Colonic mucosa (tissue), 4 donors: ENCODE data around the gene ZCCHC7. TPM values are rescaled to one million over a fixed set of nuclear protein-coding genes. Genes with fewer than 3 reads are reported as not detected.

Experiments
- DNase-seq: peaks from one replicate; pipeline ENCODE4 v3.0.0-alpha.2; 2020
- H3K27ac ChIP-seq: fragments of 200-600 bp; one replicate; pipeline ENCODE4 v1.8.0; 2021
- H3K27me3 ChIP-seq: fragments of 200-600 bp; one replicate; pipeline ENCODE4 v1.8.0; 2021
- H3K36me3 ChIP-seq: fragments of 200-600 bp; one replicate; pipeline ENCODE4 v1.8.0; 2021
- H3K4me1 ChIP-seq: fragments of 200-600 bp; one replicate; pipeline ENCODE4 v1.8.0; 2021; ENCODE audit warnings: mild to moderate bottlenecking
- H3K4me3 ChIP-seq: fragments of 200-600 bp; one replicate; pipeline ENCODE4 v1.8.0; 2021
- H3K9ac ChIP-seq, 2 donors: one replicate each; pipeline ENCODE4 v1.7.0; 2013; ENCODE audit warnings: control low read depth in 2 of 2, low read depth in 2 of 2, low read length in 2 of 2
- H3K9me3 ChIP-seq: fragments of 200-600 bp; one replicate; pipeline ENCODE4 v1.8.0; 2021
- CTCF ChIP-seq: fragments of 200-600 bp; IDR thresholded peaks from one replicate; pipeline ENCODE4 v1.8.0; 2022; ENCODE audit warnings: antibody characterized with exemption, mild to moderate bottlenecking
- intact Hi-C: fragments of 100-400 bp; cut with DNase I; formaldehyde crosslinking; loops from one replicate; pipeline ENCODE4 v1.14.1; 2022
- total RNA-seq, 2 donors: library from RNA; stranded (reverse); fragmentation: NEBNext Ultra II Directional in 1 of 2; extraction: Animal tissue kit (Norgen Biotek cat#: 25700) in 1 of 2; gene quantifications; one replicate each; pipeline ENCODE4 v1.2.1, GENCODE V29; 2021
- donor health status: healthy.
- donor health status: DM: no; HTN: no; CAD: no.
- donor health status: DM: no; HTN: no; CAD: no.

Gene ZCCHC7
- total RNA-seq, 2 donors from 2014 or later = 14.6 to 15.9 TPM

- no peak overlapping the region for H3K27ac ChIP-seq
- H3K27me3 ChIP-seq = no peaks in the 10 kb centered on the region
- TF ChIP-seq CTCF = no peak
- no peaks in the 10 kb centered on the region for H3K36me3 ChIP-seq
- intact Hi-C loops = no loop called here
- H3K4me1 ChIP-seq = no peaks in the 10 kb centered on the region
- no peaks in the 10 kb centered on the region for H3K9me3 ChIP-seq
- H3K4me3 ChIP-seq = no peak overlapping the region
- no peak overlapping the region for H3K9ac ChIP-seq
- no peak for DNase-seq
Measured at GRCh38 chr9:37342493-37342892, 222.1 kb downstream of the ZCCHC7 start.

DNA sequence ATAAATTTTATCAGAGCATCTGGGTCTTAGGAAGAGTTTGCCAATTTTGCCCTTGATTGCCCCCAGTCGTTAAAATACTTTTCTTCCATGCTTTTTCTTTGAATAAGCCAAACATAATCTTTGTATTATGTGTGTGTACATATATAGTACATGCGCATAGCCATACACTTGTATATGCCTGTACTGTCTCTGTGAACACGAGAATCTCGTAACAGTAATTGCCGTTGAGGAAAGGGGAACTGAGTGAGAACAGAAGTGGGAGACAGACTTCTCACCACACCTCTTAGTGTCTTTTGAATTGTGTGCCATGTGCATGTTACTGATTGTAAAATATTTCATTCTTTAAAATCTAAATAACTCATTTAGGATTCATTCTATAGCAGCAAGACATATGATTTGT is 222.5 kb downstream of the ZCCHC7 start:
- Histone ChIP-seq H3K36me3 (no peaks in the 10 kb centered on the region), H3K4me3 (no peak overlapping the region), H3K4me1 (no peaks in the 10 kb centered on the region), H3K27me3 (no peaks in the 10 kb centered on the region), H3K27ac (no peak overlapping the region), H3K9me3 (no peaks in the 10 kb centered on the region), H3K9ac (no peak overlapping the region)
- TF ChIP-seq CTCF = no peak
- no peak for DNase-seq
- intact Hi-C loops = no loop called here

GRCh38 chr9:37343724-37344123 is 223.3 kb downstream of the ZCCHC7 start:
- Histone ChIP-seq H3K27me3 (no peaks in the 10 kb centered on the region), H3K9me3 (no peaks in the 10 kb centered on the region), H3K4me1 (no peaks in the 10 kb centered on the region), H3K4me3 (no peak overlapping the region), H3K36me3 (no peaks in the 10 kb centered on the region), H3K27ac (no peak overlapping the region), H3K9ac (no peak overlapping the region)
- DNase-seq = no peak
- no peak for TF ChIP-seq CTCF
- intact Hi-C loops = no loop called here

- TF ChIP-seq CTCF = no peak
- Histone ChIP-seq H3K9ac (no peak overlapping the region), H3K4me3 (no peak overlapping the region), H3K27ac (no peak overlapping the region), H3K27me3 (no peaks in the 10 kb centered on the region), H3K36me3 (no peaks in the 10 kb centered on the region), H3K4me1 (no peaks in the 10 kb centered on the region), H3K9me3 (no peaks in the 10 kb centered on the region)
- intact Hi-C loops = no loop called here
- no peak for DNase-seq
Measured at GRCh38 chr9:37345038-37345437, 224.7 kb downstream of the ZCCHC7 start.

DNA sequence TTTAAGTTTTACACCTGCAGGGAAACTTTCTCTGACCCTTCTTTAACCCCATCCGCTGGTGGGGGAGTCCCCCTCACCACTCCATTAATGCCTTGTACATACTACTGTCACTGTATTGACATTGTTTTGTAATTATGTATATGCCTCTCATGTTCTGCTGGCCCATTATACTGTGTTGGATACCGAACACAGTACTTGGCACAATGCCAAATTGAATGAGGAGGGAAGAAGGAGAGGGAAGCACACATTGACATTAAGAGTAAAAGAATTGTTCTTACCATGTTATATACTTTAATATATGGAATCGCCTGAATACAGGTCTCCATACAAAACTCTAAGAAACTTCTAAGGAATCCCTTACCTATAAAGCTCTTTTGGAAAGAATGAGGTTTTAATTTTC is 228.5 kb downstream of the ZCCHC7 start:
- Histone ChIP-seq H3K4me3 (no peak overlapping the region), H3K9me3 (no peaks in the 10 kb centered on the region), H3K27me3 (no peaks in the 10 kb centered on the region), H3K9ac (no peak overlapping the region), H3K36me3 (no peaks in the 10 kb centered on the region), H3K27ac (no peak overlapping the region), H3K4me1 (no peaks in the 10 kb centered on the region)
- intact Hi-C loops = no loop called here
- no peak for TF ChIP-seq CTCF
- DNase-seq = no peak
